KG1 (cell line): Measurements from ENCODE around the gene ACAP3.
"Not testable (repeated sequence)": the region's sequence is repeated elsewhere in the genome, so short reads cannot be mapped to it uniquely, and the experiment has no call there.

ENCODE experiments used
- DNase-seq: peaks from one replicate; lab custom pipeline; 2025; lab: John Stamatoyannopoulos, UW

Gene ACAP3

DNA sequence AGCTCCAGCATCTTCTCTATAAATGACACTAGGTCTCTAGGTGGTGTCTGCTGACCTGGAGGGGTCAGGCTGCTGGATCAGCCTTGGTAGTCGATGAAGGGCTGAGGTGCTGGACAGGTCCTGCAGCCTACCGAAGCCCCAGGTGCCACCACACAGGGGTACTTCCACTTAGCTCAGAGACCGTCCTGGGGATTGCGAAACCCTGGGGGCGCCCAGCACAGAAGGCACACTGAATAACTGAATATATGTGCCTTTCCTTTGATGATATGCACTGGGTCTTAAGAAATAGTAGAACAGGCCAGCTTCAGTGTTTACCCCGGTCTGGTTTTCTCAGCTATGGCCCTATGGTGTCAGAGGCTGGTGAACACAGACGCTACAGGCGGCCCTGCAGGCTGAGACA, 45.0 kb downstream of the ACAP3 start:
- DNase-seq, result no peak

DNA sequence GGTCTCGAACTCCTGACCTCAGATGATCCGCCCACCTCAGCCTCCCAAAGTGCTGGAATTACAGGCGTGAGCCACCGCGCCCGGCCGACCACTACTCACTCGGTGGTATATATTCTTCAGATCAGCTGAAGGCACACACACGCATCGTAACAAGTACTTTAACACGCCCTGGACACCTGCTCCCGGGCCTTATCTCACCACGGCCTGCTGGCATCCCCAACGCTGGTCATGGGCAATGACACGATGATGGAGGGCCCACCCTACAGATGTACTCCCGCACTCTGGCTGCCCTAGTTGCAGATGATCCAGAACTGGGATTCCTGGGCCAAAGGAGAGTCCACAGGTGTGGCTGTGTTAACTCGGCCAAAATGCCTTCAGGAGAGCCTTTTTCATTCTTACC, 45.7 kb downstream of the ACAP3 start:
- DNase-seq, result no peak

DNA sequence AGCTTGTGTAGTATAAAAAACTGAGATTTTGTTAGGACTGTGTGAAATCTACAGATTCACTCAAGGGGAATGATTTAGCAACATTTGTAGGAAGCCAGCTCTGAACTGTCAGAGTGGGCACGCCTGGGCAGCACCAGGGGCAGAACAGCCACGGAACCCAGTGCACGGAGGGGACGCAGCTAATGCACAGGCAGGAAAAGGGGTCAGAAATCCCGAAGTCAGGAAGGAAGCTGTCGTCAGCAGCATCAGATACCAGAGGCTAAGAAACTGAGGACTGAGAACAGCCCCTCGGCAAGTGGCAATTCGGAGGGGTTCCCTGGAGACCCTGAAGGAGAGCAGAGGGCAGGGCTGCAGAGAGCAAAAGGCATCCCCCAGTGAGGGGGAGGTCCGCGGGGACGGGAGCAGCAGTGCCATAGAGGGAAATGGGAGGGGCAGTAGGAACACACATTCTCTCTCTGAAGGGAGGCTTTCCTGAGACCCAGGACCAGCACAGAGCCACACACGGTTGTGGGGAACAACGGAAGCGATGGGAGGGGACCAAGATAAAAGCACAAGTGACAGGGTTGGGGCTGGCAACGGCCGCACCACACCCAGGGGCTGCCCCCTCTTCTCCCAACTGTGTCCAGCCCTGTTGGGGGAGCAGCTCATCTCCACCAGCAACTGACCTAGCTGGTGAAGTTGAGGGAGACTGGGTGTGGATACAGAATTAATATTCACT, 46.7 kb downstream of the ACAP3 start:
- DNase-seq, result no peak

DNA sequence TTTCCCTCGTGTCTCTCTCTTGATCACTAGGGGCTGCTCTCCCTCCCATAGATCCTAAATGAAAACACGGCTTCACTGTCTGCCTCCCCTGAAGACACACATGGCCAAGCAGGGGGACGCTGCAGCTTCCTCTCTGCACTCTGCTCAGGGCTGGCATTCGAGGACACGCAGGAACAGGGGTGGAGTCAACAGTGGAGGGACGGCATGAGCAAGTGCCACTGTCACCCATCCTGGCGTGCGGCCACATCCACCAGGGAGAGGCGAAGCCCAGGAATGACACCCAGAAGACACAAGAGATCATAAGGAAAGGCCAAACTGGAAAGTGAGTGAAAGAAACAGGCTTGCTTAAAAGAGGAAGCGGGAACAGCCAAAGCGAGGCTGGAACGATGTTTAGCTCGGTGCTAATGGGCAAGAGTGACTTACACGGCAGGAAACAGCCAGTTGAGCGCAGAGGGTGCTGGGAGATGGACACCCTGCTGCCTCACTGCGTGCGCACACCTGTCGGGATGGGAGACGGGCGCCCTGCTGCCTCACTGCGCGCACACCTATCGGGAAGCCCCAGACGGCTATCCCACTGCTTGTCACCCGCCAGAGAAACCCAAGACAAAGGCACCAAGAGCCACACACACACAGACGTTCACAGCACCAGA, 47.7 kb downstream of the ACAP3 start:
- no peak for DNase-seq

DNA sequence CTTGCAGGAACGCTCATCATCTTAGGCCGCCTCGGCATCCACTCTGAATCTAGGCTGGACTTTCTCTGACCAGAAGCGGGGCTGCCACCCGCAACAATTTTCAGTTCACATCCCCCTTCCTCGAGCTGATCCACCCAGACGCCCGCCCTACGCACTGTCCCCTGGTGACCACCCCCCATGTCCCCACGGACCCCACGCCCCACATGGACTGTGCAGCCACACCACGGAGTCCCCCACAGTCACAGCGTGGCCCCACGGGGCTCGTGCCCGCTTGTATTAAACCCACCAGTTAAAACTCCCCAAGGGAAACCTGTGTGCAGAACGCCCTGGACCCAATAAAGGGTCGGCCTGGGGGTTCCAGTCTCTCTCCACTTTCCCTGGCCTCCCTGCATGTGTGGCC, 48.2 kb downstream of the ACAP3 start:
- no peak for DNase-seq

DNA sequence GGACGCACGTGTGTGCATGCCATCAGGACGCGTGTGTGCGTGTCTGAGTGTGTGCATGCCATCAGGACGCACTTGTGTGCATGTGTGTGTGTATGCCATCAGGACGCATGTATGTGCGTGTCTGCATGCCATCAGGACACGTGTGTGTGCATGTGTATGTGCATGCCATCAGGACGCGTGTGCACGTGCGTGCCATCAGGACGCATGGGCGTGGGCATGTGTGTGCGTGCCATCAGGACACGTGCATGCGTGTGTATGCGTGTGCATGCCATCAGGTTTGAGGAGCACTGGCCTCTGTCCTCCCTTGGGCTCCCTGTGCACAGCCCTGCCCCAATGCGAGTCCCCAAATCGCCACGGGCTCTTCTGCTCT, 48.6 kb downstream of the ACAP3 start:
- no peak for DNase-seq

DNA sequence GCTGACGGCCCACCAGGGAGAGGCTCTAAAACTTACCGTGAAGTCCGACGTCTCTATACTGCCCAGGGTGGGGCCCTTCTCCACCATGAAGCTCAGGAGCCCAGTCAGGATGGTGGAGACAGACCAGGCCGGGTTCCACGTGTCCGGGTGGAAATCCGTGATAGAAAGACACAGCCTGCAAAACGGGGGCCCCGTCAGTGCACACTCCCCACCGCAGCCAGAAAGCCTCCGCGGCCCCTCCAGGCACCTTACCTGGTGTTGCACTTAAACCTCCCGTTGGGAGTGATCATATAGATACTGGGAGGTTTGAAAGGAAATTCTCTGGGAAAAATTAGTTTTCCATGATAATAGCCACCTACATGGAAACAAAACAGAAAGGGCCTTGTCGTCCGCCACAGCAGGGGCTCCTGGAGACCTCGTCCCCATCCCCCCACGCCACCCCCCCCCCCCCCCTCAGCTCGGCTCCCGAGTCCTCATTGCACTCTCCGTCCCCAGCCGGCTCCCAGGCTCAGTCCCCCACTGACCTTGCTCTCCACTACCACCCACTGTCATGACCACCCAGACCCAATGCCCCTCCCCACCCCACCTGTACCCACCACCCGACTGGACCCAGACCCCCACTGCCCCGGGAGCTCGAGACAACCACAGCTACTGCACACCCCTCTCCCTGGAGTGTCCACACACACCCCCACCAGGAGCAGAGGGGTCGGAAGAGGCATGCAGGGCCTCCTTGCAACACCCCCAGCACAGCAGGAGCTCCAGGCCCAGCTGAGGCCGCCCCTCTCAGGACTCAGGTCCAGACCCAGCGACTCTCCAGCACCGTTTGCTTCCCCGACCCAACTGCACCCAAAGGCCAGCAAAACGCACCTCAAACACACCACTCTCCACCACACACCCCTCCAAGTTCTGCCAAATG, 50.5 kb downstream of the ACAP3 start:
- DNase-seq, result no peak

DNA sequence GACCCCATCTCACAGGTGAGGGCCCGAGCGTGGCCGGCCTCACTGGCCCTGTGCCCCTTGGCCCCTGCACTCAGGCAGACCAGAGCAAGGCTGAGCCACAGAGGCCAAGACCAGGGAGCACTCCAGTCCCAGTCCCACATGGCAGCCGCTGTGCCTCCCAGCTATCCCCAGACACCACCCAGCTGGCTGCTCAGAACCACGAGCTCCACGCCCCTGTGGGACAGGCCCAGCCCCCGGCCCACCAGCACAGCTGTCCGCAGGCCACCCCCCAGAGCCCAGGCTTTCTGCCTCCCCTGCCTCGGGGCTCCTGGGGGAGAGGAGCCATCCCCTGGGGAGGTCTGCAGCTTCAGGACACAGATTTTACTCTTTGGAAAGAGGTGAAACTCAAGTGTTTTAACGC, 52.1 kb downstream of the ACAP3 start:
- DNase-seq, result no peak

DNA sequence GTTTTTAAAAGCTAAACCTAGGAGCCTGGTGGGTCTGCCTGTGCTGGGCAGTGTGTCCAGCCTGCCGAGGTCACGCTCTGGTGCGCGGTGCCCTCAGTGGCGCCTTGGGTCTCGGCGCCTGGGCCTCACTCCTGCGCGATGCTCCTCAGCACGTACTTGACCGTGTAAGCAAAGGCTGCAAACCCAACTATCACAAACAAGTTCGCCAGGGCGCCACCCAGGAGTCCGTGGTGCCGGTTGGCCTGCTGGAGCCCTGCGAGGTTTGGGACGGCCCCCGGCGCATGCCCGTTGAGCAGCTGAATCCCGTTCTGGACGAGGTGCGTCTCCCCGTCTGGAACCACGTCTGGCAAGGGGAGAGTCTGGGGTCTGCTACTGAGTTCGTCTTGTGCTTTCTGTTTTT, 52.7 kb downstream of the ACAP3 start:
- DNase-seq, result no peak

DNA sequence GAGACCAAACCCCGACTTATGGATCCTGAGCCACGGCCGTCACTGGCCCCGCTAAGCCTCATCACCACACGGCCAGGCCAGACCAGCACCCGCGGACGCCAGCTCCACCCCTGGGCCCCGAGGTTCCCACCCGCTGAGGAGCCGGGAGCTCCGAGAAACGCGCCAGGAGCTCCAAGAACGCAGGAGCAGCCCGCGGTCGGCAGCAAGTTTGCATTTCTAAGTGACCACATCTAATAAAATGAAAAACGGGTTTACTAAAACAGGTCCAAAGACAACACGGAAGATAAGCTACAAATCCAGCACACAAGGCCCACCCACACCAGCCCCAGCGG, 53.1 kb downstream of the ACAP3 start:
- no peak for DNase-seq

DNA sequence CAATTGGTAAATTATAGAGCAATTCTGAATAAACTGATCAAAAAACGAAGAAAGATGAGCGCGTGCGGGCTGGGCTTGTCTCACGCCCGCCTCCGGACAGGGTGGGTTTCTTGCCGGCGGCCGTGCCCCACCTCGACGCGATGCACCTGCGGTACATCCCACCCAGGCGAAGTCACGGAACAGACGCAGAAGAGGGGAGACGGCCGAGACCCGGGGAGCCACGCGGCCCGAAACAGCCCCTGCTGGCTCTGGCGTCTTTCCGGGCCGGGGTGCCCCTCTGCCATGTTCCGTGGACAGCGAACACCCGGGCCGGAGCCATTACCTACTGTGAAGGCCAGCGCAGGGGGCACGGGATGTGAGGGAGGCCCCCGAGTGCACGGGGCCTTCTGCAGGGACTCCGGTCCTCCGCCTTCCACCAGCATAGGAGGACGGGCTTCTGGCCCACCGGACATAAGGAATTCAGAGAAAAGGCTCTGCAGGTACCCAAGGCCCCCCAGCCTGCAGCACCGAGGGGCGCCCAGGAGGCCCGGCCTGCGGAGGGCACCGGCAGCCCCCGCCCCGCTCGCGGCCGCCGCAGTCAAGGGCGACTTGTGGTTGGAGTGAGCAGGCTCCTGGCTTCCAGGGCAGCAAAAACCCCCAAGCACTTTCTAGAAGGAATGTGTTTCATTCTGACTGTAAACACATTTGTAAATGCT, 53.6 kb downstream of the ACAP3 start:
- no peak for DNase-seq

DNA sequence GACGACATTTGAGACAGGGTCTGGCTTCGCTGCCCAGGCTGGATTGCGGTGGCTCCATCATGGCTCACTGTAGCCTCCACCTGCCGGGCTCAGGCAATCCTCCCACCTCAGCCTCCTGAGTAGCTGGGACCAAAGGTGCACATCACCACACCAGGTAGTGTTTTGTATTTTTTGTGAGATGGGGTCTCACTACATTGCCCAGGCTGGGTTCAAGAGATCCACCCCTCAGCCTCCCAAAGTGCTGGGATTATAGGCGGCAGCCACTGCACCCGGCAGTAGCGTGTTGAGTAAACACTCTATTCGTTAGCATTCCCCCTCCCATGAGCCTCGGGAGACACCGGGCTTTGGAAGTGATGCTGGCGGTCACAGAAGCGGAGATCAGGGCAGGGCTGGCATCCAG, 54.4 kb downstream of the ACAP3 start:
- no peak for DNase-seq

DNA sequence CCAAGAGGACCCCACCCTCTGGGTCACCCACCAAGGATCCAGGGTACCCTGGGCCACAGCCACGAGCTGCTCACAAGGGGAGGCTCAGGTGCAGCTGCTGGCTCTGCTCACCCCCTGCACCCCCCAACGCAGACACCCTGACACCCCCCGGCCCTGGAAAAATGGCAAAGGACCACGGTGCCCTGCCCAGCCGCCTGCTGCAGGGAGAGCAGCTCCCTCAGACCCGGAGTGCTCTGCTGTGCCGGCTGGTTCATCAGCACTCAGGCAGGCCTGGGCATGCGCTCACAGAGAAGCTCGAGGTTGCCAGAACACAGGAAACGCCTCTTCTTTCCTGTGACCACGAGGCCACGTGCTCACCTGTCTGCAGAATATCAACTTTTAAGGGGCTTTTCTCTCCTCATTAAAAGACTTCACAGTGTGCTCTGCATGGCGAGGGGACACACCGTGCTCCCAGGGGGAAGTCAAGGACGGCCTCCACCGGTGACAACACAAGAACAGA, 56.9 kb downstream of the ACAP3 start:
- no peak for DNase-seq

DNA sequence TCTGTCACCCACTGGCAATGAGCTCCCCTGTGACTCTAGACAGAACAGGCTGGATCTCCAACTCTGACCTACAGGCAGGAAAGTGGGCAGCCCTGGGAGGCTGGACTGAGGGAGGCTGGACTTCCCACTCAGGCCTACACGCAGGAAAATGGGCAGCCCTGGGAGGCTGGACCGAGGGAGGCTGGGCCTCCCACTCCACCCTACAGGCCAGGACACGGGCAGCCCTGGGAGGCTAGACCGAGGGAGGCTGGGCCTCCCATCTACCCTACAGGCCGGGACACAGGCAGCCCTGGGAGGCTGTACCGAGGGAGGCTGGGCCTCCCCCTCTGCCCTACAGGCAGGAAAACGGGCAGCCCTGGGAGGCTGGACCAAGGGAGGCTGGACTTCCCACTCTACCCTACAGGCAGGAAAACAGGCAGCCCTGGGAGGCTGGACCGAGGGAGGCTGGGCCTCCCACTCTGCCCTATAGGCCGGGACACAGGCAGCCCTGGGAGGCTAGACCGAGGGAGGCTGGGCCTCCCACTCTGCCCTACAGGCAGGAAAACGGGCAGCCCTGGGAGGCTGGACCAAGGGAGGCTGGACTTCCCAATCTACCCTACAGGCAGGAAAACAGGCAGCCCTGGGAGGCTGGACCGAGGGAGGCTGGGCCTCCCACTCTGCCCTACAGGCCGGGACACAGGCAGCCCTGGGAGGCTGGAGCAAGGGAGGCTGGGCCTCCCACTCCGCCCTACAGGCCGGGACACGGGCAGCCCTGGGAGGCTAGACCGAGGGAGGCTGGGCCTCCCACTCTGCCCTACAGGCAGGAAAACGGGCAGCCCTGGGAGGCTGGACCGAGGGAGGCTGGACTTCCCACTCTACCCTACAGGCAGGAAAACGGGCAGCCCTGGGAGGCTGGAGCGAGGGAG, 59.5 kb downstream of the ACAP3 start:
- DNase-seq, result not testable (repeated sequence)

DNA sequence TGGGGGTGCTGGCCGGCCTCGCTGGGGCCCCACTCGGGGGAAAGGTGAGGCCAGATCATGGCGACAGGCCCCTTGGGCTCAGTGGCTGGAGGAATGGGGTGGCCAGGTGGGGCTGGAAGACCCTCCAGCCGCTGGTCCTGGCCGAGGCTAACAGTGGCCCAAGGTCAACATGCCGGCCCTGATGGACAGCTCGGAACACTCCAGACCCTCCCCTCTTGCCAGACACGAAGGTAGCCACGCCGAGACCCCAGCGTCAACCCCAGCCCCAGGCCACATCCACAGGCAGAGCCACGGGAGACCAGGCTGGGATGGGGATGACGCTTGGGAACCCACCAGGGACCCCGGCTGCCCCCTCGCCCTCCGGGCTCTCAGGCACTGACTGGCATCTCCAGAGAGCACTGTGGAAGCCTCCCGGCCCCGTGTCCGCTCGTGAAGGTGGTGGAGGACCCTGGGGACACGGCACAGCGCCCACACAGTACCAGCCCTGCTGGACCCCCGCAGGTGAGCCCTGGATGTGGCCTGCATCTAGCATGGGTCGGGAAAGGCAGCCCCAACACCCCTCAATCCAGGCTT, 60.3 kb downstream of the ACAP3 start:
- no peak for DNase-seq

DNA sequence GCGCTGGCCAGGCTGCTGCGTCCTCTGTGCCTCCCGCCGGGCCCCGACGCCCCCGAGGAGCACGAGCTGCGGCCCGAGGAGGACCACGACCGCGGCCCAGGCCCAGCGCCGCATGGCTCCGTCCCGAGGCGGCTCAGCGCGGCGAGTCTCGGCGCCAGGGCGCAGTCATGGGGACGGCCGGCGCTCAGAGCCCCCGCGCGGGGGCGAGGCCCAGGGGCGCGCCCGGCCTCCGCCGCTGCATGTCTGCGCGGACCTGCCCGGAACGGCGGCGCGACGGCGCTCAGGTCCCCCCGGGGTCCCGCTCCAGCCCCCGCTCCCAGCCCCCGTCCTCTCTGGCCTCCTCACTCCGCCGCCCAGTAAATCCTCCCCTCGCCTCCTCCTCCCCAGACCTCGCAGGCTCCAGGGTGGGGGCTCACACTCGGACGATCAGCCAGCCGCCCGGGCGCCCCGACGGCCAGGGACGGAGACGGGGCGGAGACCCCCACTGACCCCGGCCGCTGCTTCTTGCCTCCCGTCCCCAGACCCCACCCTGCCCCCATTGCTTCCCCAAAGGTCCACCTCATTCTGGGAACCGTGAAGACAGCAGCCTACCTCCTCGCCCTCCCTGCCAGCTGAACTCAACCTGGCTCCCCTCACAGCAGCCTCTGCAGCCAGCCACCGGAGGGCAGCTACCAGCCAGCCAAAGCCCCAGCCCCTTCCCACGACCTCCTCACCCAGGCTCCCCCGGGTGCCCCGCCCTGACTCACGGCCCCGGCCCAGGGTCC, 61.0 kb downstream of the ACAP3 start, which contains the start of gene C1QTNF12:
Gene C1QTNF12 (minus strand): TSS at position 146 of the 764 bp plus-strand sequence. CDS start 32 bp downstream, at position 114.
- DNase-seq, result no peak

DNA sequence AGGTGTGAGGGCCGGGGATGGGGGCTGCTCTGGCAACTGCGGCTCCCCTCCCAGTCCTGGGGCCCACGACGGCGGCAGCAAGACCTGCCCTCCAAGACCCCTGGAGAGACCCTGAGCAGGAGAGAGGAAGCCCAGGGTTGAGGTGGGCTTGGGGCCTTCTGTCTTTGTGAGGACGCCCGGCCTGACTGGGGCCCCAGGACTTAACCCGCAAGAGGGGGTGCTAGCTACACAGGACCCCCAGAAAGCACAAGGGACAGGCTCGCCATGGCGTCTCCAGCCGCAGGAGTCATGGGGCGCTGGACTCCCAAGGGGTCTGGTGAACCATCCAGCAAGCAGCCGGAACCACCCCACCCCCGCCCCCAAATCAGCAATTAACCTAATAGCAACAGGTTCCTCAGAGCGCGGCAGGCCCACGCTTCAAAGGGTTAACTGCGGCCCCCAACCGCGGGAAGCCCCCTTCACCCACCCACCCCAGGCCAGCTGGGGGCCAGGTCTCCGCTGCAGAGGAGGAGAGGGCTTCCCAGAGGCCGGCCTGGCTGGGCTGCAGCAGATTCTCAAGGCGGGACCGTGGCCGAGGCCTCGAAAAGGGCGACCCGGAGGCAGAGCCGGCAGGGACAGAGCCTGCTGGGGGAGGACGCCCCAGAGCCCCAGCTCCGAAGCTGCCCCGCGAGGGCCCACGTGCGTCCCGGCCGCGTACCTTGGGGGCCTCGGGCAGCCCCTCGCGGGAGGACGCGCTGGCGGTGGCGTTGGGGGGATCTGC, 61.7 kb downstream of the ACAP3 start:
- no peak for DNase-seq

DNA sequence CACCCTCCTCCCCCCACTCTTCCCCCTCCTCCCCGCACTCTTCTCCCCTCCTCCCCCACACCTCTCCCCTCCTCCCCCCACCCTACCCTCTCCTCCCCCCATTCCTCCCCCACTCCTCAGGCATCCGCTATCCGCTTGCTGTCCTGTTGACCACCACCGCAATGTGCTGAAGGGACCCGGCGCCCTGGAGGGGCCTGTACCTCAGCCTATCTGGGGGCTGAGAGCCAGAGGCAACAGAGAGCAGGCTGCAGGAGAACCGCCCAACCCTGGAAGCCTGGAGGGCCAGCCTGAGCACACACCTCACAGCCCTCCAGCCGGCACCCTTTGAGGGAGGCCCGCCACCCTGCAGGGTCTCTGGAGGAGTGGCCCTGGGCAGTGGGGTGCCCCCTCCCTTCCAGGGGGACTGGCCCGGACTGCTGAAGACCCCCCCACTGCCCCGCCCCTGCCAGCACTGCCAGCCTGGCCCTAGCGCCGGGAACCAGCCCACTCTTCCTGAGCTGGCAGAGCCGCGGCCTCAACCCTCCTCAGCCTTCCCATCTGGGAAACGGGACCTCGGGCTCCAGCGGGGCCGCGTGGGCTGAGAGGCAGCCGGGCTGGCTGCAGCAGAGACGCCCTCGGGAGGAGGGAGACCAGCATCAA, 62.4 kb downstream of the ACAP3 start:
- no peak for DNase-seq
